ENCODE measurements around the gene CD8A.

- TF ChIP-seq TCF4 (CRISPR knock-in tag; IDR thresholded peaks at IDR 0.05; ENCODE audit: borderline replicate concordance) (no peak), TOX (CRISPR knock-in tag; IDR thresholded peaks at IDR 0.05; ENCODE audit: borderline replicate concordance) (no peak), ZNF8 (CRISPR knock-in tag; IDR thresholded peaks at IDR 0.05) (no peak), BACH2 (CRISPR knock-in tag; IDR thresholded peaks at IDR 0.05; ENCODE audit: borderline replicate concordance) (no peak), CSRNP3 (CRISPR knock-in tag; IDR thresholded peaks at IDR 0.05) (no peak), TSHZ2 (CRISPR knock-in tag; IDR thresholded peaks at IDR 0.05) (no peak), SNAI2 (CRISPR knock-in tag; IDR thresholded peaks at IDR 0.05) (no peak), ZNF565 (CRISPR knock-in tag; conservative IDR thresholded peaks at IDR 0.05; ENCODE audit: low read depth) (no peak), RARB (CRISPR knock-in tag; IDR thresholded peaks at IDR 0.05) (no peak), ISL1 (CRISPR knock-in tag; IDR thresholded peaks at IDR 0.05) (no peak), PATZ1 (CRISPR knock-in tag; IDR thresholded peaks at IDR 0.05; ENCODE audit: borderline replicate concordance) (no peak)
These were observed 18.9 kb upstream of the CD8A start for GRCh38 chr2:86809481-86810121.

All from SK-N-SH treated with all-trans-retinoic acid at 6 μM for 48 hours (cell line).